ENCODE results near the gene HADHA. TPM values are rescaled to one million over a fixed set of nuclear protein-coding genes. Genes with fewer than 3 reads are reported as not detected.
"Not testable (repeated sequence)": the region's sequence is repeated elsewhere in the genome, so short reads cannot be mapped to it uniquely, and the experiment has no call there.

The HADHA gene
- total and polyA plus RNA-seq, 2 donors (not counting 1 experiment from before 2014, with no cell fraction given), result 155 to 162 TPM

DNA sequence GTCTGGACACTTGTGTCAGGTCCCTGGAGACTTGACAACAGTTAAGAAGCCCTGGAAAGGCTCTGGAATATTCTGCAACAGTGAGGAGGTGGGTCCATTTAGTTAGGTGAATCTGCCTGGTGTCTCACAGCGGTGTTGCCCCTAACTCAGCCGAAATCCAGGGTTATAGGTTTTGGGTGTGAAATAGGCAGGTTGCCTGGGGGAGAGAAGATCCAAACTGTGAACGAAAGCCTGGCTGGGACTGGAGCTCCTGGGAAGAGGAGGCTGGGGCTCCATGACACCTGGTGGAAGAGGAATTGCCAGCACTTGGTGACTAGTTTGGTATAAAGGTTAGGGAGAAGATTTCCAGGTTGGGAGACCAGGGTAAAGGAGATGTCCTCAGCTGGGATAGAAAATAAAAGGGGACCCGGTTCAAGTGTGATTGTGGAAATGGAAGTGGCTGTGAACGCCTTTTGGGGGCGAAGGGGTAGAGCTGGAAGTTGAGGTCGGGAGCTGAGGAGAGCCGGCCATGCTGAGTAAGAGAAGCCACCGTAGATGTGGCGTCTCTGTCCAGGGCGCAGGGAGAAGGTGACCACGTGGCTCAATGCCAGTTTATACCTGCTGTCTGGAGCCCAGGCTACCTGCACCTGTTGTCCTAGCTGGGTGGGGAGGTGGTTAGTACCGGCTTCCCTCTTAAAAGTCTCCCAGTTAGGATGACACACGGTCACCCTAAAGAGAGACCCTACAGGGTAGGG lies 74.6 kb downstream of the HADHA start:
- no peak for TF ChIP-seq EZH2 (IDR thresholded peaks at IDR 0.05; ENCODE audit: low read length, missing control alignments)
- TF ChIP-seq, protein P1, sequence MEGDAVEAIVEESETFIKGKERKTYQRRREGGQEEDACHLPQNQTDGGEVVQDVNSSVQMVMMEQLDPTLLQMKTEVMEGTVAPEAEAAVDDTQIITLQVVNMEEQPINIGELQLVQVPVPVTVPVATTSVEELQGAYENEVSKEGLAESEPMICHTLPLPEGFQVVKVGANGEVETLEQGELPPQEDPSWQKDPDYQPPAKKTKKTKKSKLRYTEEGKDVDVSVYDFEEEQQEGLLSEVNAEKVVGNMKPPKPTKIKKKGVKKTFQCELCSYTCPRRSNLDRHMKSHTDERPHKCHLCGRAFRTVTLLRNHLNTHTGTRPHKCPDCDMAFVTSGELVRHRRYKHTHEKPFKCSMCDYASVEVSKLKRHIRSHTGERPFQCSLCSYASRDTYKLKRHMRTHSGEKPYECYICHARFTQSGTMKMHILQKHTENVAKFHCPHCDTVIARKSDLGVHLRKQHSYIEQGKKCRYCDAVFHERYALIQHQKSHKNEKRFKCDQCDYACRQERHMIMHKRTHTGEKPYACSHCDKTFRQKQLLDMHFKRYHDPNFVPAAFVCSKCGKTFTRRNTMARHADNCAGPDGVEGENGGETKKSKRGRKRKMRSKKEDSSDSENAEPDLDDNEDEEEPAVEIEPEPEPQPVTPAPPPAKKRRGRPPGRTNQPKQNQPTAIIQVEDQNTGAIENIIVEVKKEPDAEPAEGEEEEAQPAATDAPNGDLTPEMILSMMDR (conservative IDR thresholded peaks at IDR 0.05 in 1 of 2, IDR thresholded peaks at IDR 0.05 in 1 of 2; ENCODE audit: low read depth in 1 of 2, low read length in 2 of 2), result no peak
- no peak overlapping the region for H3K4me2 ChIP-seq (ENCODE audit: extremely low read depth, insufficient read depth, low read length)
- H3K79me2 ChIP-seq (ENCODE audit: control insufficient read depth, insufficient read depth, low read length), result no peaks in the 10 kb centered on the region
- no peak overlapping the region for H3K4me3 ChIP-seq (replicated peaks in 1 of 4; ENCODE audit: control extremely low read depth in 1 of 4, insufficient read depth in 1 of 4, low read depth in 3 of 4, low read length in 4 of 4)
- H3K4me1 ChIP-seq (ENCODE audit: control insufficient read depth, extremely low read depth, insufficient read depth, low read length), result no peaks in the 10 kb centered on the region
- H3K36me3 ChIP-seq (ENCODE audit: control insufficient read depth, insufficient read depth, low read length), result no peaks in the 10 kb centered on the region
- H3K27ac ChIP-seq (ENCODE audit: insufficient read depth, low read length), result no peak overlapping the region
- no peak overlapping the region for H3K9ac ChIP-seq (ENCODE audit: insufficient read depth, low read length)
- no peaks in the 10 kb centered on the region for H4K20me1 ChIP-seq (ENCODE audit: control insufficient read depth, extremely low read depth, insufficient read depth, low read length)
- peaks cover 18% of the 10 kb centered on the region for H3K27me3 ChIP-seq (ENCODE audit: control insufficient read depth, insufficient read depth, low read length)
- no peak for DNase-seq (ENCODE audit: low read depth in 2 of 2)
- H3K9me3 ChIP-seq (ENCODE audit: control insufficient read depth, insufficient read depth, low read depth, low read length), result no peaks in the 10 kb centered on the region
- H2AFZ ChIP-seq (ENCODE audit: low read length), result no peak overlapping the region

DNA sequence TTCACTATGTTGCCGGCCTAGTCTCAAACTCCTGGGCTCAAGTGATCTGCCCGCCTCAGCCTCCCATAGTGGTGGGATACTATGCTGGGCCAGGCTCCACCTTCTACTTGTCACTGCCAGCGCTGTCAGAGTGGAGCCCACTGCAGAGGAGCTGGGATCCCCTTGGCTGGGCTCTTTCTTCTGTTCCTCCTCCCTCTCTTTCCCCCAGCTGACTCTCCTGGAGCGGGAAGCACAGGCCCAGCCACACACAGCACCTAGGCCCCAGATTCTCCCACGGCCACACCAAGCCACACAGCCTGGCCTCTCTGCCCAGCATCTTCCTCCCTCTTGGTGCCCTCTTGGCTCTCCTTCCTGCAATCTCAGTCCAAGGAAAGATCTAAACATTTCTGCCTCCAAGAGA lies 75.2 kb downstream of the HADHA start:
- Histone ChIP-seq H3K4me3 (replicated peaks in 1 of 4; ENCODE audit: control extremely low read depth in 1 of 4, insufficient read depth in 1 of 4, low read depth in 3 of 4, low read length in 4 of 4) (no peak overlapping the region), H3K9ac (ENCODE audit: insufficient read depth, low read length) (no peak overlapping the region), H4K20me1 (ENCODE audit: control insufficient read depth, extremely low read depth, insufficient read depth, low read length) (no peaks in the 10 kb centered on the region), H3K79me2 (ENCODE audit: control insufficient read depth, insufficient read depth, low read length) (no peaks in the 10 kb centered on the region), H3K36me3 (ENCODE audit: control insufficient read depth, insufficient read depth, low read length) (no peaks in the 10 kb centered on the region), H3K9me3 (ENCODE audit: control insufficient read depth, insufficient read depth, low read depth, low read length) (no peaks in the 10 kb centered on the region), H3K4me2 (ENCODE audit: extremely low read depth, insufficient read depth, low read length) (no peak overlapping the region), H3K27ac (ENCODE audit: insufficient read depth, low read length) (no peak overlapping the region), H3K27me3 (ENCODE audit: control insufficient read depth, insufficient read depth, low read length) (peaks cover 11% of the 10 kb centered on the region), H2AFZ (ENCODE audit: low read length) (no peak overlapping the region), H3K4me1 (ENCODE audit: control insufficient read depth, extremely low read depth, insufficient read depth, low read length) (no peaks in the 10 kb centered on the region)
- TF ChIP-seq EZH2 (IDR thresholded peaks at IDR 0.05; ENCODE audit: low read length, missing control alignments), result no peak
- TF ChIP-seq, protein P1 (conservative IDR thresholded peaks at IDR 0.05 in 1 of 2, IDR thresholded peaks at IDR 0.05 in 1 of 2; ENCODE audit: low read depth in 1 of 2, low read length in 2 of 2), result no peak
- DNase-seq (ENCODE audit: low read depth in 2 of 2), result no peak

DNA sequence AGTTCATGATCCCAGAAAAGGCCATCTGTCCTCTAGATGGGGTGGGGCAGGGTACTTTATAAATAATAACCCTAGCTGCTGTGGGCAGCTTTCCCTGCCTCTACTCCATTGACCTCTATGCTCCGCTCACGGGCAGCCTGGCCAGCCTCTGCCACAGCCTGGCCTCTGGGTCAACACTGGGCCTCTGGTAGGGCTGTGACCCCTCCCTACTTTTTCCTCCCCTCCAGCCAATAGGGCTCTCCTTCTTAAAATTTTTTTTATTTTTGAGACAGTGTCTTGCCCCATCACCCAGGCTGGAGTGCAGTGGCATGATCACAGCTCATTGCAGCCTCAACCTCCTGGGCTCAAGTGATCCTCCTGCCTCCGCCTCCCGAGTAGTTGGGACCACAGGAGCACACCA lies 75.6 kb downstream of the HADHA start:
- H3K9ac ChIP-seq (ENCODE audit: insufficient read depth, low read length), result no peak overlapping the region
- no peak overlapping the region for H3K4me2 ChIP-seq (ENCODE audit: extremely low read depth, insufficient read depth, low read length)
- H4K20me1 ChIP-seq (ENCODE audit: control insufficient read depth, extremely low read depth, insufficient read depth, low read length), result no peaks in the 10 kb centered on the region
- no peak for TF ChIP-seq EZH2 (IDR thresholded peaks at IDR 0.05; ENCODE audit: low read length, missing control alignments)
- TF ChIP-seq, protein P1 (conservative IDR thresholded peaks at IDR 0.05 in 1 of 2, IDR thresholded peaks at IDR 0.05 in 1 of 2; ENCODE audit: low read depth in 1 of 2, low read length in 2 of 2), result no peak
- no peak for DNase-seq (ENCODE audit: low read depth in 2 of 2)
- no peak overlapping the region for H3K4me3 ChIP-seq (replicated peaks in 1 of 4; ENCODE audit: control extremely low read depth in 1 of 4, insufficient read depth in 1 of 4, low read depth in 3 of 4, low read length in 4 of 4)
- H3K9me3 ChIP-seq (ENCODE audit: control insufficient read depth, insufficient read depth, low read depth, low read length), result no peaks in the 10 kb centered on the region
- no peak overlapping the region for H3K27ac ChIP-seq (ENCODE audit: insufficient read depth, low read length)
- H3K27me3 ChIP-seq (ENCODE audit: control insufficient read depth, insufficient read depth, low read length), result peaks cover 8% of the 10 kb centered on the region
- no peaks in the 10 kb centered on the region for H3K79me2 ChIP-seq (ENCODE audit: control insufficient read depth, insufficient read depth, low read length)
- H3K36me3 ChIP-seq (ENCODE audit: control insufficient read depth, insufficient read depth, low read length), result no peaks in the 10 kb centered on the region
- no peak overlapping the region for H2AFZ ChIP-seq (ENCODE audit: low read length)
- H3K4me1 ChIP-seq (ENCODE audit: control insufficient read depth, extremely low read depth, insufficient read depth, low read length), result no peaks in the 10 kb centered on the region

DNA sequence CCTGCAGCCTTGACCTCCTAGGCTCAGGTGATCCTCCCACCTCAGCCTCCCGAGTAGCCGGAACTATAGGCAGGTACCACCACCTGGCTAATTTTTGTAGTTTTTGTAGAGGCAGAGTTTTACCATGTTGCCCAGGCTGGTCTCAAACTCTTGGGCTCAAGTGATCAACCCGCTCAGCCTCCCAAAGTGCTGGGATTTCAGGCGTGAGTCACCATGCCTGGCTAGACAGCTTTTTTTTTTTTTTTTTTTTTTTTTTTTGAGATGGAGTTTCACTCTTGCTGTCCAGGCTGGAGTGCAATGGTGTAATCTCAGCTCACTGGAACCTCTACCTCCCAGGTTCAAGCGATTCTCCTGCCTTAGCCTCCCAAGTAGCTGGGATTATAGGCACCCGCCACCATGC lies 77.9 kb downstream of the HADHA start:
- not testable (repeated sequence) for H2AFZ ChIP-seq (ENCODE audit: low read length); H3K4me3 ChIP-seq (replicated peaks in 1 of 4; ENCODE audit: control extremely low read depth in 1 of 4, insufficient read depth in 1 of 4, low read depth in 3 of 4, low read length in 4 of 4); H3K4me2 ChIP-seq (ENCODE audit: extremely low read depth, insufficient read depth, low read length); DNase-seq (ENCODE audit: low read depth in 2 of 2); H3K9ac ChIP-seq (ENCODE audit: insufficient read depth, low read length); H3K79me2 ChIP-seq (ENCODE audit: control insufficient read depth, insufficient read depth, low read length); H3K4me1 ChIP-seq (ENCODE audit: control insufficient read depth, extremely low read depth, insufficient read depth, low read length); H3K27ac ChIP-seq (ENCODE audit: insufficient read depth, low read length); H4K20me1 ChIP-seq (ENCODE audit: control insufficient read depth, extremely low read depth, insufficient read depth, low read length); H3K36me3 ChIP-seq (ENCODE audit: control insufficient read depth, insufficient read depth, low read length); H3K9me3 ChIP-seq (ENCODE audit: control insufficient read depth, insufficient read depth, low read depth, low read length); H3K27me3 ChIP-seq (ENCODE audit: control insufficient read depth, insufficient read depth, low read length)
